ENCODE measurements around the gene FNTB.

FNTB gene

GRCh38 chr14:64983439-64984310, 3.0 kb upstream of the FNTB start:
- no peak for DNase-seq

- DNase-seq = no peak
Observed at GRCh38 chr14:64987438-64987767, 708 bp downstream of the FNTB start.

GRCh38 chr14:64990296-64990695, 3.6 kb downstream of the FNTB start:
- no peak for DNase-seq

- no peak for DNase-seq
Observed at GRCh38 chr14:64990939-64991338, 4.2 kb downstream of the FNTB start.

- DNase-seq = no peak
Observed at GRCh38 chr14:64992328-64992885, 5.7 kb downstream of the FNTB start.

GRCh38 chr14:64993266-64993930, 6.7 kb downstream of the FNTB start:
- no peak for DNase-seq

- no peak for DNase-seq
Observed at GRCh38 chr14:64994540-64994939, 7.8 kb downstream of the FNTB start.

GRCh38 chr14:64995291-64995690, 8.6 kb downstream of the FNTB start:
- no peak for DNase-seq

- no peak for DNase-seq
Observed at GRCh38 chr14:64997108-64997794, 10.6 kb downstream of the FNTB start.

GRCh38 chr14:64998455-64998931, 11.8 kb downstream of the FNTB start:
- DNase-seq = no peak

- DNase-seq = no peak
Observed at GRCh38 chr14:65000898-65001591, 14.3 kb downstream of the FNTB start.

GRCh38 chr14:65001723-65002122, 15.0 kb downstream of the FNTB start:
- DNase-seq = no peak

- no peak for DNase-seq
Observed at GRCh38 chr14:65002586-65003210, 16.0 kb downstream of the FNTB start.

GRCh38 chr14:65003394-65003793, 16.7 kb downstream of the FNTB start:
- DNase-seq = no peak

- no peak for DNase-seq
Observed at GRCh38 chr14:65006261-65006721, 19.6 kb downstream of the FNTB start.

- DNase-seq = no peak
Observed at GRCh38 chr14:65007202-65007601, 20.5 kb downstream of the FNTB start.

- DNase-seq = no peak
Observed at GRCh38 chr14:65010211-65010931, 23.7 kb downstream of the FNTB start.

GRCh38 chr14:65011538-65011937, 24.8 kb downstream of the FNTB start:
- DNase-seq = no peak

GRCh38 chr14:65012353-65012752, 25.7 kb downstream of the FNTB start:
- DNase-seq = no peak

- no peak for DNase-seq
Observed at GRCh38 chr14:65015391-65015790, 28.7 kb downstream of the FNTB start.

- DNase-seq = no peak
Observed at GRCh38 chr14:65016471-65016870, 29.8 kb downstream of the FNTB start.

Data from NCI-H510A (cell line).